HPDE6-E6E7 (cell line): ENCODE data around the gene EPHA10.
"Not testable (repeated sequence)": the region's sequence is repeated elsewhere in the genome, so short reads cannot be mapped to it uniquely, and the experiment has no call there.

Source experiments
- DNase-seq: peaks from one replicate; pipeline ENCODE4 v3.0.0; 2011; ENCODE audit warnings: missing footprints; ENCODE audit errors: extremely low spot score

Gene EPHA10

DNA sequence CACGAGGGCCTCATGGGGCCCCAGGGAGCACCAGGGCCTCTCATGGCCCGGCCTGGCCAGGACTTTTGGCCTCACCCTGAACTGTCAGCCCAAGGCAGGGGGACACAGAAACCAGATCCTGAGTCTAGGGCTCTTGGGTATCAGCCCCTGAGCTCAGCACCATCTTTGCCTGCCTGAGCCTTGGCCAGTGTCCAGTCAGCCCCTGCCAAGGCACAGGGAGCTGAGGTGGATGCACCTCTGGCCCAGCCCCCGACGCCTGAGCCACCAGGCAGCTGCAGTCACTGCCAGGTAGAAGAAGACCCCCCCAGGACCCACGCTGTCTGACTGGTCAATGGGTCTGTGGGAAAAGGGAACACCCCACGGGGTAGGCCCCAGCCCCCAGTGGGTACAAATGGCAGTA lies 47.3 kb downstream of the EPHA10 start:
- no peak for DNase-seq

DNA sequence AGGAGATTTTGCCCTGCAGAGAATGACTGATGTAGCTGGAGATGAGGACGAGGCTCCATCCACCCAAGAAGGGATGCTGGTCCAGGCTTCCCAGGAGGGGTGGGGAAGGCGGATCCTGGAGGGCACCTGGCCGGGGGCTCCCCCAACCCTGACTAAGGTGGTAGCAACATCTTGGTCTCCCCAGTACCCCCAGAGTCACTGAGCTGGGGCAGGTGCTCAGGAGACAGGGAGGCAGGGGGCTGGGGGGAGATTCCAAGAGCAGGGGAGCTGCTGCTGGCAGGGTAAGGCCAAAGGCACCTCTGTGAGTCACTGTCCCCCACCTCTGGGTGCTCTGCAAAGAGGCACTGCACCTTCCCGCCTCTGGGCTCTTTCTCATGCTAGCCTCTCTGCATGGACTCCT lies 48.6 kb downstream of the EPHA10 start:
- DNase-seq: no peak

DNA sequence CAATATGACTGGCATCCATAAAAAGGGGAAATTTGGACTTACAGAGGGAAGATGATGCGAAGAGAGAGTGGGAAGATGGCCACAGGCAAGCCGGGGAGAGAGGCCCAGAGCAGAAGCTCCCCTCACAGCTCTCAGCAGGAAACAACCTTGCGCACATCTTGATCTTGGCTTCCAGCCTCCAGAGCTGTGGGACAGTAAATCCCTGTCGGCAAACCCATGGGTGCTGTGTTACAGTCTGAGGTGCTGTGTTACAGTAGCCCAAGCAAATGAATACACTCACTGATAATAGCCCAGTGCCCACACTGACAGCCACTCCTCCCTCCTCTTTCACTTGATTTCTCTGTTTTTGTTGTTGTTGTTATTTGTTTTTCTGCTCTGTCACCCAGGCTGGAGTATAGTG lies 50.2 kb downstream of the EPHA10 start:
- DNase-seq: no peak

DNA sequence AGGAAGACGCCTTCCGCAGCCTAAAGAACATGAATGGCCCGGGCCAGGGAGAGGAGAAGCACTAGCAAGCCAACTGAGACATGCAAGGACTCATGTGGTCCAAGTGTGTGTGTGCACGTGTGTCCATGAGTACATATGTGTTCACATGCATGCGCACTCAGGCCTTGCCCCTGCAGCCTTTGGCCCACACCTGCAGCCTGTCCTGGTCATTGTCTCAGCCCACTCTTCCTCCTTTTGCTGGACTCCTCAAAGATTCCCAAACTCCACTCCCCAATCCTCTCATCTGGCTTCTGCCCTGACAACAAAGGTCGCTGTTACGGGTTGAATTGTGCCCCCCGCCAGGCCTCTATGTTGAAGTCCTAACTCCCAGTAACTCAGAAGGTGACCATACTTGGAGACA lies 50.7 kb downstream of the EPHA10 start:
- DNase-seq: no peak

DNA sequence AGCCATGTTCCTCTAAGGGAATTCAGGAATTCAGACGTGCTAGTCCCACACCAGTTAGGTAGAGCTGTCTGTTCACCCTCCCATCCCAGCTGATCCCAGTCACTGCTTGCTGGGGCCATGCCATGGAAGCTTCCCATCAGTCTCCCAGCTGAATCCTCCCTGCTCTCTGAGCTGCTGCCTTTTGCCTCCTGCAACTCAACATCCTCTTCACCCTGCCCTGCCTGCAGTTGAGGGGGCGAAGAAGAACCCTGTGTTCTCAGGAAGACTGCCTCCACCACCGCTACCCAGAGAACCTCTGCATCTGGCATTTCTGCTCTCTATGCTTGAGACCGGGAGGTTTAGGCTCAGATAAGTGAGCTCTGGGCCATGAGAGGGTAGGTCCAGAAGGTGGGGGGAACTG lies 56.4 kb downstream of the EPHA10 start:
- DNase-seq: no peak

DNA sequence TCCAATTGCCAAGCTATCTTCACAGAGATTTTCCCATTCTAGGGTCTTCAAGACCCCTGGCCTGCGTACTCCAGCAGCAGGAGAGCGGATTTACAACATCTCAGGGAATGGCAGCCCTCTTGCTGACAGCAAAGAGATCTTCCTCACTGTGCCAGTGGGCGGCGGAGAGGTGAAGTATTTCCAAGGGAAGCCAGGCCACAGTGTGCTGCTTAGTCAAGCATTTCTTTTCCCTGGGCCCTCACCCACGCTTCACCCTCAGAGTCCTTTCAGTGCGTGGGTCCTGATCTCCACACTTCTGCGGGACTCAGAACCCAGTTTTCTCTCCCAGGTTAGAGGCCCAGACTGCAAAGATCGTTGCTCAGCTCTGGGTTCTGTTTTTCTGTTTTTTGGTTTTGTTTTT lies 59.5 kb downstream of the EPHA10 start:
- no peak for DNase-seq

DNA sequence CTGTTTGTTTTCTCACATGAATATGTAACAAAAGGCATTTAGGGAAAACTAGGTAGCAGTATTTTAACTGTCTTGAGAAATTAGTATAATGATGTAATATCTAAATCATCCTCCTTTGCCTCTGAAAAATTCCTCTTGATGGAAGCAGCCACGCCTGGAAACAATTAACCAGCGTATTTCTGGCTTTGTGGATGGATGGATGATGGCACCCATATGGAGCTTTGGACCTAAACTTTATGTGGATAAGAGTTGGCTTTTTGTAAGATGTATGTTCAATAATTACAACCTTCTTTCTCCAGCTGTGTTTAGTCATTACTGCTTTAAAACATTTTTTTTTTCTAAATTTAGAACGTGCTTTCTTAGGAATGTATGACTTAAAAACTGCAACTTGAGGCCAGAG lies 60.0 kb downstream of the EPHA10 start:
- no peak for DNase-seq

DNA sequence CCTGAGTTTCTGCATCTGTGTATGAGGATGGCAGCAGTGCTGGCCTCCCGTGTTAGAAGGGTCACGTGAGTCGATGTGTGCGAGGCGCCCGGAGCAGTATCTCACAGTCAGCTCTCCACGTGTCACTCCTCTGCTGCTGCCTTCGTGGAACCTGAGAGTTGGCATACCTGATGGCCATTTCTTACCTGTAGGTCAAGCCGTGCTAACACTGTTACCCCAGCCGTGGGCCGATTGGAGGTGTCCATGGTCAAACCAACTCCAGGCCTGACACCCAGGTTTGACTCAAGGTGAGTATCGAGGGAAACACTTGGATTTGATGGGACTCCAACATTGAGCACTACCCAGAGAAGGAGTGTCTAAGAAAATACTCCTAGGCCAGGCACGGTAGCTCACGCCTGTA lies 61.9 kb downstream of the EPHA10 start:
- no peak for DNase-seq

DNA sequence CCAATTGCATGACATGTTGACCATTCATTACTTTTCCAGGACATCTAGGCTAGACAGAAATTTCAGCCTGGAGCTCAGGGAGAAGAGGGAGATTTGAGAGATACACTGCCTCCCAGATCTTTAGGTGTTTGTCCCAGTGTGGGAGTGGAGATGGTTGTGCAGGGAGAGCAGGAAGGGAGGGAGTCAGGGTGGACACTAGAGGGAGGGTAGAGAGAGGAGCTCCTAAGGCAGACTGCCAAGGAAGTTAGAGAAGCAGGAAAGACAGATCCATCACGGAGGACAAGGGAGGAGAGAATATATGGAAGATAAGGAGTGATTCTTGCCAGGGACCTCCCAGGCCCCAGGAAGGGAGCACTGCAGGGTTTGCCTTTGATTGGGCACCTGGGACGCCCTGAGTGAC lies 63.9 kb downstream of the EPHA10 start:
- no peak for DNase-seq

DNA sequence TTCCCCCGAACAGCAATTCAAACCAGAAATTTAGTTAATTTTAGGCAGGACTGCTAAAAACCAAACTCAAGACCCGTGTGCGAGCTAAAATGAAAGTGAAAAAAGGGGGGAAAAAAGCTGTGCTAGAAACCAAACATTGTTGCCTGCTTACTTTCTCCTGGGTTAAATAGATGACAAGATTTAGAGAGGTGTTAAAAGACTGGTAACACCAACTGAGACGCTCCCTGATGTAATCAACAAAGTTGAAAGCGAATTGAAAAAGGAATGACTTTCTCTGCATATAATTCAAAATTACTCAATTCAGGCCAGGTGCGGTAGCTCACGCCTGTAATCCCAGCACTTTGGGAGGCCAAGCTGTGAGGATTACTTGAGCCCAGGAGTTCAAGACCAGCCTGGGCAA lies 65.8 kb downstream of the EPHA10 start:
- DNase-seq: no peak

DNA sequence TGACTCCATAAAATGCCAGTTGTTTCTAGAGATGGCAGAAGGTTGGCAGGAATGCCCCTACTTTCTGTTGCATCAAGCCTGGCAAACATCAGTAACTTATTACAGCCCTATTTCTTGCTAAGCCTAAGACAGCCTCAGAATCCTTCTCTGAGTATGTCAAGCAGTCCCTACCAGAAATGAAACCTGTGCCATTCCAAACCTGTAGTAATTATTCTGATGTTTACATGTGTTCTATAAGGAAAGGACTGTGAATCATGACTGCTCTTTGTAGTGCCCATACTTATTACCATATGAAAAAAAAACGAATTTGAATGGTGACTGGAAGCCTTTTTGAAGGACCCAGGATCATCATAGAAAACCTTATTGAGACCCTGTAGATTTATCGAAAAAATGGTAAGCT lies 67.2 kb downstream of the EPHA10 start:
- DNase-seq: no peak

DNA sequence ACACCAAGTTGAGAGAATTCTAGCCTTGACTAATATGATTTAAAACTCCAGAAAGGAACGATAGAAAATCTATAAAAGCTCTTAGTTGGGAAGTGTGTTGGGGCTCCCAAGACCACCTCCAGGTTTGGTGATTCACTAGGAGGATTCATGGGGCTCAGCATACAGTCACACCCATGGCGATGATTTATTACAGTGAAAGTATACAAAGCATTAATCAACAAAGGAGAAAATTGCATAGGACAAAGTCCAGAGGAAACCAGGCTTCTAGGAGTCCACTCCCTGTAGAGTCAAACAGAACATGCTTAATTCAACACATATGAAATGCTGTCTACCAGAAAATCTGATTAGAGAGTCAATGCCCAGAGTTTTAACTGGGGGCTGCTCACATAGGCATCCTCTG lies 67.8 kb downstream of the EPHA10 start:
- no peak for DNase-seq

DNA sequence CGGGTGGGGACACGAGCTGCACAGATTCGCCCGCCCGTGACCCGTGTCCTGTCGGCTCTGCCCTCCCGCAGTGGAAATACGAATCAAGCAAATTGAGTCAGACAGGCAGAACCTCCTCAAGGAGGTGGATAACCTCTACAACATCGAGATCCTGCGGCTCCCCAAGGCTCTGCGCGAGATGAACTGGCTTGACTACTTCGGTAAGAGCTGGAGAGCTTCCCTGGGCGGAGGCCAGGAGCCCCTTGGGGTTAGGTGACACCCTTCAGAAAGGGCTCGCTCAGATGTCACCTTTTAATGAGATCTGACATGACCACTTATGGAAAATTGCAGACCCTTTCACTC lies 72.1 kb downstream of the EPHA10 start:
- DNase-seq: no peak

DNA sequence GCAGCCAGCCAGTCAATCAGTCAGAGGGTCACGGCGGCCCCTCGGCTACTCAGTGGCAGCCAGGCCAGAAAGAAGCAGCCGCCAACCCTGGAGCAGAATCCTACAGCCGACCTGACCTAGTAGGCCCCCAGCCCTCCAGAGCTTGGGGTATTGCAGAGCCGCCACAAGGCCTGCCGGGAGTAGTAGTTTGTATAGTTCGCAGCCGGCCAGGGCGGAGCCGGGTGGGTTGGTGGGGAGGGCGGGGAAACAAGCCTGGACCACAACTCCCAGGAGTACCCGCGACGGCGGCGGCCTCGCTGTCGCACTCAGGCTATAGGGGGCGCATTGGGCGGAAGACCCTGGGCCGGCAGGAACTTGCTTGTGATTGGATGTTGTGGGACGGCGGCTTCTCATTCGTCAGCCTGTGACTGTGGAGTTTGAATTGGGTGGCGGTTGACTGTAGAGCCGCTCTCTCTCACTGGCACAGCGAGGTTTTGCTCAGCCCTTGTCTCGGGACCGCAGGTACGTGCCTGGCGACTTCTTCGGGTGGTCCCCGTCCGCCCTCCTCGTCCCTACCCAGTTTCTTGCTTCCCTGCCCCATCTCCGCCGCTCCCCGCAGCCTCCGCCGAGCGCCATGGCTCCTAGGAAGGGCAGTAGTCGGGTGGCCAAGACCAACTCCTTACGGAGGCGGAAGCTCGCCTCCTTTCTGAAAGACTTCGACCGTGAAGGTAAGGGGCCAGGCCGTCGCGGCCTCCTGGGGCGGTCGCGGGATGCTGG lies 72.7 kb downstream of the EPHA10 start, which contains the start of gene CDCA8:
Gene CDCA8, plus strand, starts transcription at position 439 of the 756 bp plus-strand sequence. Its CDS starts 175 bp downstream, at position 614.
- DNase-seq: peak; percentile 99

DNA sequence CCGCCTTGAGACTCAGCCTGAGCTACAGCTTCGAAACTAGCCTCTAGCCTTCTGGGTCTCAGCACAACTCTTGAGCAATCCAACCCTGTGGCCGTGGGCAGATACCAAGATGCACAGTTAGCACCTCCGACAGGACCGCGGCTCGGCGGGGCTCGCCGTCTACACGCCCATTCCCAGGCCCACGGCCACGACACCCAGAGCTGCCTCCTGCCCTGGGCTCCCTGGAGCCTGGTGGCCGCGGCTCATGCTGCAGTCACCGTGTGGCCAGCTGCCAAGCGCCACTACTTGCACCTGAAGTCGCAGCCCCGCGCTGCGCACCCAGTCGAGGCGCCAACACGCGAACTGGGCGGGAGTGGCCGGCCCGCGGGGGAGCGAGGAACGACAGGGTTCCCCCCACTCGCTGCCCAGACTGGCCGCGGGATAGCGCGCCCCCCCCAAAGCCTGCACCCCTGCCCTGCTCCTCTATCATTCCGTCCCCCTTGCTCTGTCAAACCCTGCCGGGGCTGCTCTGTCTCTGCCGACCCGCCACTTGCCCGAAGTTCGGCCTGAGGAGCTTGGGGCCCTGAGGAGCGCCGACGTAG lies 73.3 kb downstream of the EPHA10 start:
- no peak for DNase-seq

DNA sequence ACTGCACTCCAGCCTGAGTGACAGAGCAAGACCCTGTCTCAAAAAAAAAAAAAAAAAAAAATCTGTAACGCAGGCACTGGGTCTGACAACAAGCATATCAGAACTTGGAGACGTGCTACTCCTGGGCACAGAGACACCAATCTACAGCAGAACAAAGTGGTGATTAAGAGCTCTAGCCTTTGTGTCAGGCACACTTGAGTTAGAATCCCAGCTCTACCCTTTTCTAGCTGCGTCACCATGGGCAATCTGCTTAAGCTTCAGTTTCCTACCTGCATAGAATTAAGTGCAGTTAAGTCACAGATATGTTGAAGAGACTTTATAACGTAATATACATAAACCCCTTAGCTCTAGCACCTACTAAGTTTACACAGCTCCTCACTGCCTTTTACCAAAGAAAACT lies 76.0 kb downstream of the EPHA10 start:
- no peak for DNase-seq

DNA sequence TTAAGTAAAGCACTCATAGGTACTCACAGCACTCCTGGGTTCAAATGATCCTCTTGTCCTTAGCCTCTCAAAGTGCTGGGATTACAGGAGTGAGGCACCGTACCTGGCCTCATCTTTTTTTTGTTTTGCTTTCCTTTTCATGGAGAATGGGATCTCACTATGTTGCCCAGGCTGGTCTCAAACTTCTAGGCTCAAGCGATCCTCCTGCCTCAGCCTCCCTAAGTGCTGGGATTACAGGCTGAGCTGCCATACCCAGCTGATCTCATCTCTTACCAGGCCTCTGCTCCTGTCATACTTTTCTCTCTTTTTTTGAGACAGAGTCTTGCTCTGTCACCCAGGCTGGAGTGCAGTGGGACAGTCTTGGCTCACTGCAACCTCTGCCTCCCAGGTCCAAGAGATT lies 77.2 kb downstream of the EPHA10 start:
- not testable (repeated sequence) for DNase-seq

DNA sequence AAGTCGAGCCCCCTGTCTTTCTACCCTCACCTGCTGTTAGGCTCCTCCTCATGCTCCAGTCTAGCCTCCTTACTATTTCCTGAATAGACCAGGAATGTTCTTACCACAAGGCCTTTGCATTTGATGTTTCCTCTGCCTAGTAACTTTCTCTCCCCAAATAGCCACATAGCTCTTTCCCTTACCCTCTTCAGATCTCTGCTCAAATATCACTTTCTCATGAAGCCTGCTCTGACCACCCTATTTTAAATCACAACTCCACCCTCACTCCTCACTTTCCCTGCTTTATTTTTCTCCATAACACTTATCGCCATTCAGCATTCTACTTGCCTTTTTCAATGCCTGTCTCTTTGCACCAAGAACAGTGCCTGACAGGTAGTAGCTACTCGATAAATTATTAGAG lies 79.2 kb downstream of the EPHA10 start:
- DNase-seq: no peak

DNA sequence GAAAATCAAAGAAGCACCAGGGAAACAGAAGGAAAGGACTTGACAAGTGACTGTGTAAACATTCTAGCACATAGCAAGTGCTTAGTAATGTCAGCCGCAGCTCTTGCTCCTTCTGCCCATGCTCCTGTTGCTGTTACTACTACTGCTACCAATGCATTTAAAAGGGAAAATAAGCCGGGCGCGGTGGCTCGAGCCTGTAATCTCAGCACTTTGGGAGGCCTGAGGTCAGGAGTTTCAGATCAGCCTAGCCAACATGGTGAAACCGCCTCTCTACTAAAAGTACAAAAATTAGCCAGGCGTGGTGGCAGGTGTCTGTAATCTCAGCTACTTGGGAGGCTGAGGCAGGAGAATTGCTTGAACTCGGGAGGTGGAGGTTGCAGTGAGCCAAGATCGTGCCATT lies 80.7 kb downstream of the EPHA10 start:
- not testable (repeated sequence) for DNase-seq

DNA sequence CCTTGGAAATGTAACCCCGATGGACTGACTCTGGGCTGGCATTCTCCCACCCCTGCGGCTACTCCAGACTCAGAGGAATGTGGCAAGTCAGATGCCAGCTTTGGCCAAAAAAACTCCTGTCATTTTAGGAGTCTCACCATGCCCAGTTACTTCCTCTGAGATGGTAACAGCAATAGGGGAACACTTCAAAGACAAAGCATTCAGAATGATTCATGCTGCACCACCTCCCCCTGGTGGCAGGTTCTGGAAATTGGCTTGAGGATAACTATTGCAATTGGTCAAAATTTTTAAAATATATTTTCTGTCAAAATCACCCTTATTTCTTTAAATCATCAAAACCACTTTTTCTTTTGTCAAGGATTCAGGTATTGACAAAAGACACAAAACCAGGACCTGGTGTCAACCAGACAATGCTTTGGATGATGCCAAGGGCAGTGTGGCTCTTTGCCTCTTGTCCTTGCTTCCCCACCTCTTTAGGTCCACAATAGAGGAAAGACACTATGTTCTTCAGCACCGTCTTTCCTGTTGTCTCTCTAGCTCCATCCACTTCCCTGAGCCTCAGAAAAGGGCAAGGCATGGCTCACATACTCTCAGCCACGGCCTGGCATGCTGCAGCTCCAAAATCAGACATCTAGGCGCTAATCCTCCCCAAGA lies 82.5 kb downstream of the EPHA10 start:
- DNase-seq: peak; percentile 54

DNA sequence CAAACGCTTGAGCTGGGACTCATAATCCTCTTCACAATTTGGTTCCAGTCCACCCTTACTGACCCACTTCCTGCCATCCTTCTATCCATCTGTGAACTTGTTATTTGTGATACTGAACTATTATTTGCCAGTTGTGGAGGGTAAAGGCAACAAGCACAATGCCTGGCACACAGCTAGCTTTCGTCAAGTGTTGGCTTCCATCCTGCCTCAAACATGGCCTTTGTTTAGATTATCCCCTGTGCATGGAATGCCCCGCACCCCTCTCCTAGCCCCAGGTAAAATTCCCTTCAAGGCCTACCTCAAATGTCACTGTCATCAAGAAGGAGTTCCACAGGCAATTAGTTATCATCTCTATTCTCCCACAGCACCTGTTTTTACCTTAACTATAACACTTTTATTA lies 84.0 kb downstream of the EPHA10 start:
- no peak for DNase-seq

DNA sequence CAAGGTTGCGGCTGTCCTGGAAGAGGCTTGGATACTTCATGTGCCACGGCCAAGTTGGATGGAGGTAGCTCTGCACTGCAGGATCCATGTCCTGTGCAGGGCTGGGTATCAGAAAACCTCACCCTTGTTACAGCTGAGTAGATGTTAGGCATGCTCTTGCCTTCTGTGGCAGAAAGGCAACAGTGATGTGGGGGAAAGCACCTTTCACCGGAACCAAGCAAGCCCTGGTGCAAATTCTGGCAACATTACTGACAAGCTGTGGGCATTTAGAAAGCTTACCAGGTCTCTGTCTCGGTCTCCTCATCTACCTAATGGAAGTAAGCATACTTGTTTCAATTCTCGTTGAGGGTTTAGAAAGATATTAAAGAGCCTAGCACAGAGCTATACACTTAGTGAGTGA lies 87.1 kb downstream of the EPHA10 start:
- no peak for DNase-seq

DNA sequence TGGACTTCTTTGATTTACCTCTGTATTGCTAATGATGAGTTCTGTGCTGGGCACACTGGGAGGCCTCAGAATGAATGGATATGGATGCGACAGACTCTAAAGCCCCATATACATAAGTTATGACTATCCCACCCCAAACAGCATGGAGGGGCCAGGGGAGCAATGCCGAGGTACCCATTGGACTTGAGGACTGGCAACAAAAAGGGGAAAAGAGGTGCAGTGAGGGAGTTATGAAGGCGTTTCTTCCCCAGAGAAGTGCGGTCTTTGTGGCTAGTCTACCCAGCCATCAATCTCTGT lies 87.8 kb downstream of the EPHA10 start:
- DNase-seq: no peak
